Measurements from ENCODE around the gene CTRB2.

CTRB2 gene

GRCh38 chr16:75206749-75207451 is at the start of gene CTRB2:
TSS of gene CTRB2 (minus strand) at chr16:75207161. CDS start at chr16:75207141, 20 bp downstream.
- peak; percentile 4 for DNase-seq (ENCODE audit: low spot score)

DNA sequence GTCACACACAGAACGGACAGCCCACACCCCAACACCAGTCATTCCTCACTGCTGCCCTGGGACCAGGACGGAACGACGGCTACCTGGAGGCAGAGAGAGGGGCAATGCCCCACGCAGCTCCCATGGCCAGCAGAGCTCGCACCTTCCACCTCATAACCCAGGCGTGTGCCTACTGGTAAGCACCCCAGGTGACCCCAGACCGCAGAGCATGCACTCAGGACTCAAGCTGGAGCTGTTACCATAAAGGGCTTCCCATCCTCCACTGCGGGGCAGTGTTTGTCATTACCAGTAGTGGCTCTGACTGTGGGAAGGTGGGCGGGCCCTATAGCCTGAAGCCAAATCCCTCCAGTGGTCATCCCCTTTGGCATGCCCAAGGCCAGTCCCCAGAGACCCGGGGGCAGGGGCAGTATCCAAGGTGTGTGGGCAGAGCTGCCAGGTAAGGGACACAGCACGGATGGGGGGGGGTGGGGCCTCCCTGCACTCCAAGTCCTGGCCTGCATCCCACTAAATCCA is 49.2 kb upstream of the CTRB2 start:
- peak; percentile 59 for DNase-seq (ENCODE audit: low spot score)

DNA sequence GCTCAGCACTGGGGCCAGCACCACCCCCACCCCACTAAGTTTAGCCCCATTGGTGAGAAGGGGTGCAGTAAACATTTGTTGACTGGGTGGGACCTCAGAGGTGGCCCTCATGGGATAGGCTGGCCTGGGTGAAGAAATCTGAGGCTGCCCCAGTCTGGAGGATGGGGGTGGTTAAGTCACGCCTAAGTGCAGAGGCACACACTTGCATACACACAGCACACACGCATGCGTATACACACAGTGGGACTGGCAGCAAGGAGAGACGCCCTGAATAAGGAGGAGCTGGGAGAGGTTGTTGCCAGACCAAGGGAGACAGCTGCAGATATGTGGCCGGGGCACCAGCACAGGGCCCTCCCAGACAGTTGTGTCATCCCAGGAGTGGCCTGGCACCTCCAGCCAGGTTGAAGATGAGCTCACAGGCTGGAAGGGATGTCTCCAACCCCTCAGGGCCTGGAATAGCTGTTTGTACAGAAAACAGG is 47.4 kb upstream of the CTRB2 start:
- peak; percentile 37 for DNase-seq (ENCODE audit: low spot score)

DNA sequence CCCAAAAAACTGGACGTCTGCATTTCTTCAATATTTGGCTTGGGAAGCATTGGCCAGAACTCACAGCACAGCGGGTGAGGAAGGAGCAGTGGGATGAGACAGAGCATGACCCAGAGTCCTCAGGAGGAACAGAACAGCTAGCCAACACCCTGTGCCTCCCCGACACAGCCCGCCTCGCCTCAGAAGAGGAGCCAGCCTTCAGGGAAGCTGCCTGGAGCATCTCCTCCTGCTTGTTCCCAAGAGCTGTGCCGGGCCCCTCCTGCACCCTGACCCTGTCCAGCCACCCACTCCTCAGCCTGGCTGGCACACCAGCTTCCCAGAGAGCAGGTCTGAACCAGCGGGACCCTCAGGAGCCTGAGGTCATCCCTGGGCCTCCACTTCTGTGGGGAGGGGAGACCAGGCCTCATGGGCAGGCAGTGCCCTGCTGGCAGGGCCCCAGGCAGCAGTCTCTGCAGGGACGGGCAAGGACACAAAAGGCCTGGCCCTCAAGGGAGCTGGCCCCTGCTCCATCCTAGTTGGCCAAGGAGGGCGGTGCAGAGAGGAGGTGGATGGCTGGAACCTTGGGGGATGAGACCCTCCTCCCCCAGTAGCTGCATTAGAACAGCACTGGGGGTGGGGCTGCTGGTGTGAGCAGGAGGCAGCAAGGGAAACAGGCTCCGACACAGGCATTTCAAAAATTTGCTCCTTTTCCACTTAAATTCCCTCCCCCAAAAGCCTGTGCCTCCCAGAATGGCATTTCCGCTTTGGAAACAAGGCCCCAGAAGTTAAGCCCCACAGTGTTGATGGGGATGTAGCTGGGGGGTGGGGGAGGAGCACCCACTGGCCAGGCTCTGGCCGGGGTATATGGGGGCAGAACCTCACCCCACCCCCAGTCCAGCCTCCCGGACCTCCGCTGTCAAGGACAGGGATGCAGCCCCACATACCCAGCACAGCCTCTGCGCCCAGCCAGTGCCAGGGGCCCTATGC is 46.3 kb upstream of the CTRB2 start:
- DNase-seq (ENCODE audit: low spot score): peak; percentile 76

DNA sequence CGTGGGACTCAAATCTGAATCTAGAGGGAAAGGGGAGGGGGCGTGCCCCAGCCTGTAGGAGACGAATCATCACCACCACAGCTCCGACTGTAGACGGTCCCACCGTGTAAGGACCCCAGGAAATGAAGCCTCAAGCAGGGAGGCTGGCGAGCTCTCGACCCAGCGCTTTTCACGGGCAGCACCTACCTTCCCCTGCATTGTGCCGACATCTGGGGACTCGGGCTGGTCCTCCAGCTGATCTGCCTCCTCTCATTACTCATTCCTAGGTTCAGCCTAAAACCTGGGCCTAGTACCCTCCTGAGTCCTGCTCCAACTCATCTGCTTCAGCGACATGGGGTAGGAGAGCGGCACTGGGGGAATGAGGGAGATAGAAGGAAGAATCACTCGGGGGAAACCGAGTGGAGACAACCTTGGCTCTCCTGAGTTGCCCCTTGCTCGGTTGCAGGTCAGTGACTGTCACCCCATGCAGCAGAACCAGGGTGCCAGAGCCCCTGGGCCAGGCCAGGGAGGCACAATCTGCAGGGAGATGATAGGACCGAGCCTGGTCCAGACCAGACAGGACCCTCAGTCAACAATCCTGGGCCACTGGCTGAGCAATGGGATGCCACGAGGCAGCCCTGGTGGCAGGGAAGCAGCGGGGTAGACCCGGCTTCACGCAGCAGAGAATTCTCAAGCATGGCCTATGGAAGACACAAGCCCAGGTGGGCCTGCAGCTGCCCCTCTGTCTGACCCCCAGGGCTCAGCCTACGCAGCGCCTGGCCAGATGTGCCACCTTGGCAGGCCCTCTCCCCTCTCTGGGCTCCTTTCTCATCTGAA is 45.3 kb upstream of the CTRB2 start:
- DNase-seq (ENCODE audit: low spot score): no peak

GRCh38 chr16:75251280-75252048 is 44.5 kb upstream of the CTRB2 start, which contains the start of gene BCAR1:
TSS of gene BCAR1 (minus strand) at chr16:75251624. CDS start at chr16:75251482, 142 bp downstream.
- peak; percentile 97 for DNase-seq (ENCODE audit: low spot score)

DNA sequence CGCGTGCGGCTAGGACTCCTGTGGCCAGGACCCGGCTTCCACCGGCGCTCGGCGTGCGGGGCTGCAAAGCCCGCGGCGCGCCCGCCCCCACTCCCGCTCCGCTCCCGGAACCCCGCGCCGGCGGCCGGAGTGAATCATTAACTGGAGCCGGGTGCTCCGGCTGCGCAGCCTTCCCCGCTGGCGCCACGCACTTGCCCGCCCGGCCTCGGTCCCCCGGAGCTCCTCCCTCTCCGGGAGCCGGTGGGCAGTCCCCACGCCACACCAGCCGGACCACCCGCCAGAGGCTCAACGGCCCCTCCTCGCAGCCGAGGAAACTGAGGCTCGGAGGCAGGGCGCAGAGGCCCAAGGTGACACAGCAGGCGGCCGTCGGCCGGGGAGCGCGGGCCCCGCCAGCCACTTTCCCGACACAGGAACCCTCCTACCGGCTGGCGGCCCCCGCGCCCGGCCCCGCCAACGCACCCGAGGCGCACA is 43.9 kb upstream of the CTRB2 start:
- peak; percentile 63 for DNase-seq (ENCODE audit: low spot score)

- peak; percentile 40 for DNase-seq (ENCODE audit: low spot score)
These were observed 43.3 kb upstream of the CTRB2 start for GRCh38 chr16:75250089-75250808.

GRCh38 chr16:75249441-75249840 is 42.5 kb upstream of the CTRB2 start:
- no peak for DNase-seq (ENCODE audit: low spot score)

- DNase-seq (ENCODE audit: low spot score): no peak
These were observed 41.8 kb upstream of the CTRB2 start for GRCh38 chr16:75248536-75249380.

DNA sequence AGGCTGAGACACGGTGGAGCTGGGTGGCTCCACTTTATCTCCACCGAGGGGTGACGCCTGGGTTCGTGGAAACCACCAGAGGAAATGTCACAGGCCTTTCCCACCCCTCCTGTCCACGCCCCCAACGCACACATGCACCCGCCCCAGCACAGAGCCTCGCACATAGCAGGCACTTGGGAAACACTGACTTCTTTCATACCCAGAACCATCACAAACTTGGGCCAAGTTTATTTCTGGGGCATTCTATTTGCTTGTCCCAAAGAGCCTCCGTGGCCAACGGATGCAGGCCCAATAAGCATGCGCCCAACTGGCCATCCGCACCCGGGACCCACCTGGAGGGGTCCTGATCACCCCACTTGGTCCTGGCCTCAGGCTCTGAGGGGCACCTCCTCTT is 41.2 kb upstream of the CTRB2 start:
- no peak for DNase-seq (ENCODE audit: low spot score)

- no peak for DNase-seq (ENCODE audit: low spot score)
These were observed 40.3 kb upstream of the CTRB2 start for GRCh38 chr16:75247249-75247648.

DNA sequence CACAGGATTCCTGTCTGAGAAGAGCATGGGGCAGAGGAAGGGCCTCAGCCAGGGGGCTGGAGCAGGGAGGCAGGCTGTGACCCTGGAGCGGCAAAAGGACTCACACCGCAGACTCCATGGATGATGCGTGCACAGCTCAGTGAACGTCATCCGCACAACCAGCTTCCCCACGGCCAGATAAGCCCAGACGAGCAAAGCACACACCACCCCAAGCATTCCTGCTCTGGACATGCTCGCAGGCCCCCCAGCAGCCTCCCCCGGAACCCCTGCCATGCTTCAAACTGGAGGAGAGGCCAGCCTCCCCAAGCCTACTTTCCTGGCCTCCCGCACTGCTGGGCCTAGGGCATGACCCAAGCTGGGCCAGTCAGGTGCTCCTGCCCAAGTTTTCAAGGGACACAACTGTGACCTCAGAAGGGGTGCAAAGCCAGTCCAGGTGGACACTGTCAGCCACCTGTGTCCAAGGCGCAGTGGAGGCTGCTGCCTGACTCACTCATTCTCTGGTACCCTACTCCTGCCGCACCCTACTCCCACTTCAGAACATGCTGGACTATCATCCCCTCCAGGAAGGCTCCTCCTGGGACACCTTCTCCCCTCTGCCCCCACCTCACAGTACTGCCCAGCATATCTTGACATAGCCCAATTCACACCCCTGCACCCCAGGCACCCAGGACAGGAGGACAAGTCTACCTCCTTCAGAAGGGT is 39.7 kb upstream of the CTRB2 start:
- no peak for DNase-seq (ENCODE audit: low spot score)

- peak; percentile 77 for DNase-seq (ENCODE audit: low spot score)
These were observed 38.1 kb upstream of the CTRB2 start for GRCh38 chr16:75244844-75245758.

GRCh38 chr16:75244225-75244809 is 37.4 kb upstream of the CTRB2 start:
- no peak for DNase-seq (ENCODE audit: low spot score)

DNA sequence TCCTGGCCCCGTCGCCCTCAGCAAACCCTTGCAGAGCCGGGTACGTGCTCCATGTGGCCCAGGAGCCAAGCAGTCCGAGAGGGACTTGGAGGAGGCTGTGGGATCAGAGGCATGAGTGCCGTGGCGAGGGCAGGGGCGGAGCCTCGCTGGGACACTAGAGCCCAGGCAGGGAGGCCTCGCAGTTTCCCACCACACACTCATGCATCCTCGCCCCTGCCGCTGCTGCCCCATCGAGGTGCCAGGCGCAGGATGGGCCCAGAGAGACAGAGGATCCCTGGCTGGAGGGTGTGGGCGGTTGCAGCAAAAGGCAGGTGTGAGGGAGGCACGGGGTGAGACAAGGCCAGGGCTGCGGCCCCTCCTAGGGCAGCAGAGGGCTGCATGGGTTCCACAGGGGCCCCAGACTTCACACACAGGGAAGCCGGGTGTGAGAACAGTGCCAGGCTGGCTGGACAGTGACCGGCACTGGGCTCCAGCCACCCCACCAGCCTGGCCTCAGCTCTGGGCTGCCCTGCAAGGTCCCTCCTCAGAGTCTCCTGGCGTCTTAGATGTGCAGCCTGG is 36.8 kb upstream of the CTRB2 start:
- DNase-seq (ENCODE audit: low spot score): no peak
